Measurements from ENCODE around the gene PKN2. TPM values are rescaled to one million over a fixed set of nuclear protein-coding genes. Genes with fewer than 3 reads are reported as not detected.

Gene PKN2
- total RNA-seq, 2 donors from 2014 or later = 19.8 to 22.1 TPM

GRCh38 chr1:88779880-88780279 is 95.8 kb downstream of the PKN2 start:
- no peaks in the 10 kb centered on the region for H3K4me1 ChIP-seq
- no peak overlapping the region for H3K27ac ChIP-seq
- H3K9me3 ChIP-seq = no peaks in the 10 kb centered on the region
- H3K36me3 ChIP-seq (replicated peaks in 1 of 2; ENCODE audit: insufficient read depth in 1 of 2, low read depth in 2 of 2) = peaks cover 0 to 1% of the 10 kb centered on the region in 2 donors
- ATAC-seq = no peak
- no peak for TF ChIP-seq POLR2A (IDR thresholded peaks at IDR 0.05)
- TF ChIP-seq, protein P1, sequence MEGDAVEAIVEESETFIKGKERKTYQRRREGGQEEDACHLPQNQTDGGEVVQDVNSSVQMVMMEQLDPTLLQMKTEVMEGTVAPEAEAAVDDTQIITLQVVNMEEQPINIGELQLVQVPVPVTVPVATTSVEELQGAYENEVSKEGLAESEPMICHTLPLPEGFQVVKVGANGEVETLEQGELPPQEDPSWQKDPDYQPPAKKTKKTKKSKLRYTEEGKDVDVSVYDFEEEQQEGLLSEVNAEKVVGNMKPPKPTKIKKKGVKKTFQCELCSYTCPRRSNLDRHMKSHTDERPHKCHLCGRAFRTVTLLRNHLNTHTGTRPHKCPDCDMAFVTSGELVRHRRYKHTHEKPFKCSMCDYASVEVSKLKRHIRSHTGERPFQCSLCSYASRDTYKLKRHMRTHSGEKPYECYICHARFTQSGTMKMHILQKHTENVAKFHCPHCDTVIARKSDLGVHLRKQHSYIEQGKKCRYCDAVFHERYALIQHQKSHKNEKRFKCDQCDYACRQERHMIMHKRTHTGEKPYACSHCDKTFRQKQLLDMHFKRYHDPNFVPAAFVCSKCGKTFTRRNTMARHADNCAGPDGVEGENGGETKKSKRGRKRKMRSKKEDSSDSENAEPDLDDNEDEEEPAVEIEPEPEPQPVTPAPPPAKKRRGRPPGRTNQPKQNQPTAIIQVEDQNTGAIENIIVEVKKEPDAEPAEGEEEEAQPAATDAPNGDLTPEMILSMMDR (IDR thresholded peaks at IDR 0.05) = no peak
- intact Hi-C loops (cut with DNase I) = no loop called here
- DNase-seq = no peak
- H3K4me3 ChIP-seq = no peak overlapping the region
- H3K27me3 ChIP-seq = no peaks in the 10 kb centered on the region

DNA sequence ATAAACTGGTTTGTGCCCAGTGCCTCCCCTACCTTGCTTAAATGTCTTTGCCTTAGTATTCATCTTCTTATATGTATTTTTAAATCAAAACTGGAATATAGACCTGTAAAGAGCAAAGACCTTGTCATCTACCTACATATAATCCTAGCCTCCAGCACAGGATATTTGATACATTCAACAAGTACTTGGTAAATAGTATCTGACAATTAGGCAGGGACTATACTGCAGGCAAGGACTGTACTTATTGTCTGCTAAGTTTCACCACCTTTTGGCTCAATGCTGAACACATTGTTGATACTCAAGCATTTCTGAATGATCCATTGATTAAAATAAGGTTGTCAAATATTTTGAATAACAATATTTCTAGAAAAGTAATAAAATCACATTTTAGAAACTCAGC is 96.4 kb downstream of the PKN2 start:
- no peak overlapping the region for H3K4me3 ChIP-seq
- H3K9me3 ChIP-seq = no peaks in the 10 kb centered on the region
- no peak overlapping the region for H3K27ac ChIP-seq
- no peak for TF ChIP-seq POLR2A (IDR thresholded peaks at IDR 0.05)
- peaks cover 0 to 3% of the 10 kb centered on the region in 2 donors for H3K36me3 ChIP-seq (replicated peaks in 1 of 2; ENCODE audit: insufficient read depth in 1 of 2, low read depth in 2 of 2)
- no peaks in the 10 kb centered on the region for H3K27me3 ChIP-seq
- H3K4me1 ChIP-seq = no peaks in the 10 kb centered on the region
- DNase-seq (no peak), ATAC-seq (no peak)
- intact Hi-C loops (cut with DNase I) = no loop called here

GRCh38 chr1:88783145-88783544 is 99.1 kb downstream of the PKN2 start:
- no peaks in the 10 kb centered on the region for H3K27me3 ChIP-seq
- no peak overlapping the region for H3K4me3 ChIP-seq
- TF ChIP-seq, protein P1 (IDR thresholded peaks at IDR 0.05) = no peak
- no peak for TF ChIP-seq POLR2A (IDR thresholded peaks at IDR 0.05)
- H3K4me1 ChIP-seq = no peaks in the 10 kb centered on the region
- ATAC-seq (no peak), DNase-seq (no peak)
- H3K27ac ChIP-seq = no peak overlapping the region
- intact Hi-C loops (cut with DNase I) = no loop called here
- H3K9me3 ChIP-seq = no peaks in the 10 kb centered on the region
- H3K36me3 ChIP-seq (replicated peaks in 1 of 2; ENCODE audit: insufficient read depth in 1 of 2, low read depth in 2 of 2) = peaks cover 0 to 6% of the 10 kb centered on the region in 2 donors
- 80 to 92% methylated on average over 2 of the region's 2 CpGs for WGBS, 2 donors

DNA sequence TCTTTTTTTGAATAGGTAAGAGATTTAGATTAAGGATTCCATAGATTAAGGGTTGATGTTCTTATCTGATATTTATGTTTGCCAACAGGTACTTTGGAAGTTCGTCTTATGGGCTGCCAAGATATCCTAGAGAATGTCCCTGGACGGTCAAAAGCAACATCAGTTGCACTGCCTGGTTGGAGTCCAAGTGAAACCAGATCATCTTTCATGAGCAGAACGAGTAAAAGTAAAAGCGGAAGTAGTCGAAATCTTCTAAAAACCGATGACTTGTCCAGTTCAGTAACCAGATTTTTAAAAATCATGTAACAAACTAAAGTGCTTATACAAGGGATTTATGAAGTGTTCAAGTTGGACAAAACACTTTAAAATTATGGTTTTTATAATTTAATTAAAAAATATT is 100.5 kb downstream of the PKN2 start:
- peaks cover 0 to 9% of the 10 kb centered on the region in 2 donors for H3K36me3 ChIP-seq (replicated peaks in 1 of 2; ENCODE audit: insufficient read depth in 1 of 2, low read depth in 2 of 2)
- TF ChIP-seq POLR2A (IDR thresholded peaks at IDR 0.05) = no peak
- TF ChIP-seq, protein P1 (IDR thresholded peaks at IDR 0.05) = no peak
- no peaks in the 10 kb centered on the region for H3K4me1 ChIP-seq
- no peak overlapping the region for H3K4me3 ChIP-seq
- H3K27me3 ChIP-seq = no peaks in the 10 kb centered on the region
- no peaks in the 10 kb centered on the region for H3K9me3 ChIP-seq
- ATAC-seq = no peak
- no peak overlapping the region for H3K27ac ChIP-seq
- DNase-seq = no peak
- WGBS, 2 donors = 90 to 92% methylated on average over 6 of the region's 6 CpGs
- intact Hi-C loops (cut with DNase I) = no loop called here

GRCh38 chr1:88787023-88787903 is 103.2 kb downstream of the PKN2 start:
- DNase-seq = no peak
- H3K4me3 ChIP-seq = no peak overlapping the region
- TF ChIP-seq, protein P1 (IDR thresholded peaks at IDR 0.05) = no peak
- TF ChIP-seq POLR2A (IDR thresholded peaks at IDR 0.05) = no peak
- no peak overlapping the region for H3K27ac ChIP-seq
- H3K27me3 ChIP-seq = no peaks in the 10 kb centered on the region
- peaks cover 0 to 9% of the 10 kb centered on the region in 2 donors for H3K36me3 ChIP-seq (replicated peaks in 1 of 2; ENCODE audit: insufficient read depth in 1 of 2, low read depth in 2 of 2)
- H3K9me3 ChIP-seq = no peaks in the 10 kb centered on the region
- intact Hi-C loops (cut with DNase I) = no loop called here
- ATAC-seq = no peak
- 83 to 92% methylated on average over 3 of the region's 3 CpGs for WGBS, 2 donors
- no peaks in the 10 kb centered on the region for H3K4me1 ChIP-seq

Measured in body of pancreas (tissue), 4 donors.